ENCODE data around the gene PFKL. TPM values are rescaled to one million over a fixed set of nuclear protein-coding genes. Genes with fewer than 3 reads are reported as not detected.

PFKL gene
- polyA plus RNA-seq, 1 donor (not counting 4 experiments of a cell fraction or from before 2014, with no cell fraction given), result 46.6 TPM

GRCh38 chr21:44292812-44293195 is 7.0 kb upstream of the PFKL start:
- Histone ChIP-seq H3K9ac (ENCODE audit: control insufficient read depth, extremely low read depth, insufficient read depth, low read length) (no peak overlapping the region), H2AFZ (ENCODE audit: control insufficient read depth, low read length) (no peak overlapping the region), H3K27me3 (ENCODE audit: control insufficient read depth, extremely low read depth, insufficient read depth, low read length) (peaks cover 25% of the 10 kb centered on the region), H3K79me2 (ENCODE audit: control insufficient read depth, insufficient read depth, low read length) (no peaks in the 10 kb centered on the region), H3K4me2 (ENCODE audit: control insufficient read depth, extremely low read depth, insufficient read depth, low read depth, low read length) (no peak overlapping the region), H3K36me3 (ENCODE audit: control insufficient read depth in 2 of 2, extremely low read depth in 1 of 2, insufficient read depth in 2 of 2, low read length in 2 of 2) (no peaks in the 10 kb centered on the region), H4K20me1 (ENCODE audit: control insufficient read depth, extremely low read depth, insufficient read depth, low read length) (peaks cover 7% of the 10 kb centered on the region), H3K9me1 (ENCODE audit: control insufficient read depth, extremely low read depth, insufficient read depth, low read length) (no peaks in the 10 kb centered on the region), H3K4me3 (ENCODE audit: control insufficient read depth in 2 of 3, extremely low read depth in 1 of 3, insufficient read depth in 2 of 3, low read depth in 1 of 3, low read length in 3 of 3) (no peak overlapping the region), H3K9me3 (ENCODE audit: control insufficient read depth, low read depth, low read length) (no peaks in the 10 kb centered on the region), H3K4me1 (ENCODE audit: control insufficient read depth, extremely low read depth, insufficient read depth, low read length) (no peaks in the 10 kb centered on the region), H3K27ac (ENCODE audit: control insufficient read depth, insufficient read depth, low read length) (no peak overlapping the region)
- TF ChIP-seq EZH2 (IDR thresholded peaks at IDR 0.05; ENCODE audit: low read length) (no peak), CTCF (optimal IDR thresholded peaks at IDR 0.05 in 1 of 3, IDR thresholded peaks at IDR 0.05 in 1 of 3, conservative IDR thresholded peaks at IDR 0.05 in 1 of 3; ENCODE audit: extremely low read depth in 1 of 3, insufficient read depth in 2 of 3, low read length in 3 of 3) (no peak)
- DNase-seq (ENCODE audit: low read depth, low spot score) (no peak), FAIRE-seq (no peak)
- dilution Hi-C loops (cut with MboI; ENCODE audit: extremely low pct_ligation_motif_present, low sequenced_read_pairs), result no loop called here

DNA sequence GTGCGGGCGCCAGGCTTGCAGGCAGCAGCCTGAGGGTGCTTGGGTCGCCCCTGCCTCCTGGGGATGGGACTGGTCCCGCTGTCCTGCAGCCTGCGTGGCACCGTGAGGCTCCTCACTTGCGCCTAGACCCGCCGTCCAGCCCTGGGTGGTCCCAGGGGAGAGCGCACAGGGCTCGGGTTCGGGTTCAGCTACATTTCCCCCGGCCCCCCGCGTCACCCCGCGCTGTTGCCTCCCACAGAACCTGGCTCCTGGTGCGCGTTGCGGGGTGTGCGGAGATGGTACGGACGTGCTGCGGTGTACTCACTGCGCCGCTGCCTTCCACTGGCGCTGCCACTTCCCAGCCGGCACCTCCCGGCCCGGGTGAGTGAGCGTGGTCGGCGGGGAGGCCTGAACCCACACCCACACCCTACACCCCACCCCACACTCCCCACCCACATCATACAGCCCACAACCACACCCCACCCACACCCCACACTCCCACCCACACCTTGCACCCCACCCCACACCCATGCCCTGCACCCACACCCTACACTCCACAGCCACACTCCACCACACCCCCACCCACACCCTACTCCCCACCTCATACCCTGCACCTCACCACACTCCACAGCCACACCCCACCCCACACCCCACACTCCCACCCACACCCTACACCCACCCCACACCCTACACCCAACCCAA is 6.2 kb upstream of the PFKL start:
- no peak overlapping the region for H3K4me3 ChIP-seq (ENCODE audit: control insufficient read depth in 2 of 3, extremely low read depth in 1 of 3, insufficient read depth in 2 of 3, low read depth in 1 of 3, low read length in 3 of 3)
- no peaks in the 10 kb centered on the region for H3K9me3 ChIP-seq (ENCODE audit: control insufficient read depth, low read depth, low read length)
- no peak overlapping the region for H3K27ac ChIP-seq (ENCODE audit: control insufficient read depth, insufficient read depth, low read length)
- no peak overlapping the region for H3K9ac ChIP-seq (ENCODE audit: control insufficient read depth, extremely low read depth, insufficient read depth, low read length)
- no peak for TF ChIP-seq EZH2 (IDR thresholded peaks at IDR 0.05; ENCODE audit: low read length)
- no peak for TF ChIP-seq CTCF (optimal IDR thresholded peaks at IDR 0.05 in 1 of 3, IDR thresholded peaks at IDR 0.05 in 1 of 3, conservative IDR thresholded peaks at IDR 0.05 in 1 of 3; ENCODE audit: extremely low read depth in 1 of 3, insufficient read depth in 2 of 3, low read length in 3 of 3)
- no peaks in the 10 kb centered on the region for H3K79me2 ChIP-seq (ENCODE audit: control insufficient read depth, insufficient read depth, low read length)
- no peaks in the 10 kb centered on the region for H3K9me1 ChIP-seq (ENCODE audit: control insufficient read depth, extremely low read depth, insufficient read depth, low read length)
- dilution Hi-C loops (cut with MboI; ENCODE audit: extremely low pct_ligation_motif_present, low sequenced_read_pairs), result no loop called here
- H3K36me3 ChIP-seq (ENCODE audit: control insufficient read depth in 2 of 2, extremely low read depth in 1 of 2, insufficient read depth in 2 of 2, low read length in 2 of 2), result no peaks in the 10 kb centered on the region
- H3K4me1 ChIP-seq (ENCODE audit: control insufficient read depth, extremely low read depth, insufficient read depth, low read length), result no peaks in the 10 kb centered on the region
- H2AFZ ChIP-seq (ENCODE audit: control insufficient read depth, low read length), result no peak overlapping the region
- peaks cover 4% of the 10 kb centered on the region for H4K20me1 ChIP-seq (ENCODE audit: control insufficient read depth, extremely low read depth, insufficient read depth, low read length)
- no peak overlapping the region for H3K4me2 ChIP-seq (ENCODE audit: control insufficient read depth, extremely low read depth, insufficient read depth, low read depth, low read length)
- FAIRE-seq (no peak), DNase-seq (ENCODE audit: low read depth, low spot score) (no peak)
- peaks cover 19% of the 10 kb centered on the region for H3K27me3 ChIP-seq (ENCODE audit: control insufficient read depth, extremely low read depth, insufficient read depth, low read length)

Data from keratinocyte (primary cell).